Measurements from ENCODE around the gene PRKCB. TPM values are rescaled to one million over a fixed set of nuclear protein-coding genes. Genes with fewer than 3 reads are reported as not detected.

The PRKCB gene
- total RNA-seq, 1 donor from 2014 or later = 3.2 TPM

DNA sequence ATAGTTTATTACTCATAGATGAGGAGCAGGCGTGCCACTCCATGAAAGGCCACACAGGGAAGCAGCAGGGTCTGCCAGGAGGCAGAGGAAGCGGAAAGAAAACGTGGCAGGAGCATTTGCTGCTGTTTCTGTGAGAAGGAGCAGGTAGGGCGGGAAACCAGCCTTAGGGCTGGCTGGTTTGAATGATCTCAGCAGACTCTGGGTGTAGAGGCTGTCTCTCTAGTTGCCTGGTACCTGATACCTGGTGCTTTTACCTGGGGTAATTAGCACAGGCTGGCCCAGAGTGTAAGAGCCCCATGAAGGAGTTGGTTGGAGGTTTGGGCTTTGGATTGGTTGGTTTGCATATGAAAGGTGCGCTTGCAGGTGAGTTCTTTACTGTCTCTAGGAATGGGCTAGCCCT, 215.3 kb downstream of the PRKCB start:
- DNase-seq = no peak

DNA sequence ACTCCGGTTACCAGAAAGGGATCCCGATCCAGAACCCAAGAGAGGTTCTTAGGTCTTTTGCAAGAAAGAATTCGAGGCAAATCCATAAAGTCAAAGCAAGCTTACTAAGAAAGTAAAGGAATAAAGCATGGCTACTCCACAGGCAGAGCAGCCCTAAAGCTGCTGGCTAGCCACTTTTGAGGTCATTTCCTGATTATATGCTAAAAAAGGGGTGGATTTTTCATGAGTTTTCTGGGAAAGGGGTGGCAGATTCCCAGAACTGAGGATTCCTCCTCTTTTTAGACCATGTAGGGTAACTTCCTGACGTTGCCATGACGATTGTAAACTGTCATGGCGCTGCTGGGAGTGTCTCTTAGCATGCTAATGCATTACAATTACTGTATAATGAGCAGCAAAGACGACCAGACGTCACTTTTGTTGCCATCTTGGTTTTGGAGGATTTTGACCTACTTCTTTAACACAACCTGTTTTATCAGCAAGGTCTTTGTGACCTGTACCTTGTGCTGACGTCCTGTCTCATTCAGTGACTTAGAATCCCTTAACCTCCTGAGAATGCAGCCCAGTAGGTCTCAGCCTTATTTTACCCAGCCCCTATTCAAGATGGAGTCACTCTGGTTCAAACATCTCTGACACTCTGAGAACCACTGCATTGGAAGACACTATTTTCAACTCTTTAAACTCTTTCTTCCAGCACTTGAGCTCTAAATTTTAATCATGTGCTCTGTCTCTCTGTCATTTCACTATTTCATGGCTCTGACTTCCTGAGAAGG, 216.7 kb downstream of the PRKCB start:
- no peak for DNase-seq

DNA sequence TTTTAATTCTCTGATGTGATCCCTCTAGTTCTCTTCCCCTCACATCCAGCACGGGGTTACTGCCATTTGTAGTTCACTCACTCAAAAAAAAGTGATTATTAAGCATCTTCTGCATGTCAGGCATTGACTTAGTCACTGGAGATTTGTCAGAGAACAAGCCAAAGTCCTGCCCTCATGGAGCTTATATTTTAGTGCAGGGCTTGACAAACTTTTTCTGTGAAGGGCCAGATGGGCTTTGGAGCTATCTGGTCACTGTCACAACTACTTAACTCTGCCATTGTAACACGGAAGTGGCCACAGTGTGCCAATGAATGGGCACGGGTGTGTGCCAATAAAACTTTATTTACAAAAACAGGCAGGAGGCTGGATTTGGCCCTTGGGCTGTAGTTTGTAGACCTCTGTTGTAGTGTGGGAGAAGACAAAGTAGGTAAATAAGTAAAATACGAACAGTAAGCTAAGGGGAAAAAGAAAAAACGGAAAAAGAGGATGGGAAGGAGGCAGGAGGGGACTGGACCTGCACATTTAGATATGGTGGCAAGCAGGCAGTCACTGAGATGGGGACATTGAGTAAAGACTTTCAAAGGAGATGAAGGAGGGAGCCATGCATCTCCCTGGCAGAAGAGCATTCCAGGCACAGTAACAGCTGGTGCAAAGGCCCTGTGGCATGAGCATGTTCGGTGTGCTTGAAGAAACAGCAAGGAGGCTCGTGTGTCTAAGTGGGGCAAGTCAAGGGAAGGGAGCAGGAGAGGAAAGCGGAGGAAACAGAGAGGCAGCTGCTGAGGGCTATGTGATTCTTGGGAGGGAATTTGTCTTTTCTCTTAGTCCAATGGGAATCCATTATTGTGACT, 217.5 kb downstream of the PRKCB start:
- DNase-seq = no peak

DNA sequence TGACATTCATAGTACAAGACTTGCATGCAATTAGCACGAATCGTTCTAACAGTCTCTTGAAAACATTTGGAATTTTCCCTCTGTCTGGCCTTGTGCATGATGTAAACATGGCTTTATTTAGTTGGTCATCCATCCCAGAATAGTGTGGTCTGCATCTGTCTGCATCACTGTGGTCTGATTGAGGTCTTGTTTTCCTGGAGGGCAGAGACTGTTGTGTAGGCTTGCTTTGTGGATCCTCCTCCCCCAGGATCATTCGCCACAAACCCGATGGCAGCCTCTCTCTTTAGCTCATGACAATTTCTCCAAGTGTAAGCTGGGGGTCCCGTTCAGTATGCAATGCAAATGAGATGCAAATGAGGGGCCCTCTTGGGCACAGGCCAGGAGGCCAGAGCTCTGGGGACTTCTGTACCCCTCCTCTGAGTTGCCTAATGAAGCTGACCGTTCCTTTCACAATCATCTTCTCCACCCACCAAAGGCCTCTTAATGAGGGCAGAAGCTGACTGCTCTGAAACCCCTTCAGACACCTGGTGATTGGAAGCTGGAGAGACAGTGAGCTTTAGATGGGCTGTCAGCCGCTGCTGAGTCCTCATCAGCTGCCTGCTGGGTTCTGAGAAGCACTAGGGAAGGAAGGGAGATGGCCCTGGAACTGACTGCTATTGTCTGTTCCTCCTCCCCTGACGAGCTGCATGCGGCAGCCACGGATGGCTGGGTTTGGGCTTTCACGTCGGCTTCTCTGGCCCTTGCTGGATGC, 219.1 kb downstream of the PRKCB start:
- DNase-seq = no peak

DNA sequence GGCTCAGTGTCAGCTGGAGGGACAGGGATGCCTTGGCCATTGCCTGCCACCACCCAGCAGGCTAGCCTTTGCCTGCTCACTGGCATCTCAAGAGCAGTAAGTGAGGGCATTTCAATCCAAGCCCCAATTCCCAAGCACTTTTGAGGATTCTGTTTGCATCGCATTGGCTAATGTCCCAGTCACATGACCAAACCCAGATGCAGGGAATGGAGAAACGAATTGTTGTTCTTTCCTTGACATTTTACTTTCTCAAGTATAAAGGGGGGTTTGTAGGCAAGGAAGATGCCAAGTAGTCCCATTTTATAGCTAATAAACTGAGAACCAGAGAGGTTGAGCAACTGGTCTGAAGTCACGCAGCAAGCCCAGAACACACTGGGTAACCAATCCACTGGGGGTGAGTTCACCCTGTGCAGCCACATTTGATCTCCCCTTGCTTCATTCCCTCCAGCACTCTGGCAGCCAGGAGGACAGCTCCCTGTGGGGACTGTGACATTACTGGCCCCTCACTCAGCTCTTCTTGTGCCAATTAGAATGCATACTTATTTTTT, 226.6 kb downstream of the PRKCB start:
- no peak for DNase-seq

DNA sequence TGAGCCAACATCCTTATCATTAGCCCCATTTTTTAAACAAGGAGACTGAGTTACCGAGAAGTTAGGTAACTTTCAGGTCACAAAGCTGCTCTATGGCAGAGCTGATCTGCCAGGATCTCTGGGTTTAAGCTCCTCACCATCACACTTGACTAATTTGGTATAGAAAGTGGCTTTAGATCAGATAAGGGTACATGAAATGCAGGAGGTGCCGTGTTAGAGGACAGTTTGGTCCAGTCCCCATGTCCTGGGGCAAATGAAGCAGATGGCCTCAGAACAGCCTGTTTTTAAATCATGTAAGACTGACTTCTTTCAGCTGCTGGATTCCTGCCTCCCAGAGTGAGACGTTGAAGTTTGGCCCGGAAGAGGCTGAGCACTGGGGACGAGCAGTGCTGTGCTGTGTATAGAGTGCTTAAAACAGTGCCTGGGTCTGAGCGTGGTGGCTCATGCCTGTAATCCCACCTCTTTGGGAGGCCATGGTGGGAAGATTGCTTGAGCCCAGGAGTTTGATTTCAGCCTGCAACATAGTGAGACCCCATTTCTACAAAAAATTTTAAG, 233.3 kb downstream of the PRKCB start:
- no peak for DNase-seq

DNA sequence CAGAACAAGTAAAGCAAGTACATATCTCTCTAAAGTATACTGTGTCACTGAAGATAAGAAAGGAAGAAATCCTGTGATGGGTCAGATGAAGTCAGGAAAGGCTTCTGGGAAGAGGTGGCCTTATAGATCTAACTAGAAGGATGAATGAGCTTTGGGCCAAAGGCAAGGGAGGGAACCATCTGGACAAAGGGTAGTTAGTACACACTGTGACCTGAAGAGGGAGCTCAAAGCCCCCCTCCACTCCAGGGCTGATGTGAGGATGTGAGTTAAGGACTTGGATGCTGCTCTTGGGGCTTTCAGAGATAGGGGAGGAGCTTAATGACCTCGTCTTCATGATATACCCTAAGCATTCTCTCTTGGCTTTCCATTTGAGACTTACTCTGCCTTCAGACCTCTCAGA, 235.1 kb downstream of the PRKCB start:
- no peak for DNase-seq

DNA sequence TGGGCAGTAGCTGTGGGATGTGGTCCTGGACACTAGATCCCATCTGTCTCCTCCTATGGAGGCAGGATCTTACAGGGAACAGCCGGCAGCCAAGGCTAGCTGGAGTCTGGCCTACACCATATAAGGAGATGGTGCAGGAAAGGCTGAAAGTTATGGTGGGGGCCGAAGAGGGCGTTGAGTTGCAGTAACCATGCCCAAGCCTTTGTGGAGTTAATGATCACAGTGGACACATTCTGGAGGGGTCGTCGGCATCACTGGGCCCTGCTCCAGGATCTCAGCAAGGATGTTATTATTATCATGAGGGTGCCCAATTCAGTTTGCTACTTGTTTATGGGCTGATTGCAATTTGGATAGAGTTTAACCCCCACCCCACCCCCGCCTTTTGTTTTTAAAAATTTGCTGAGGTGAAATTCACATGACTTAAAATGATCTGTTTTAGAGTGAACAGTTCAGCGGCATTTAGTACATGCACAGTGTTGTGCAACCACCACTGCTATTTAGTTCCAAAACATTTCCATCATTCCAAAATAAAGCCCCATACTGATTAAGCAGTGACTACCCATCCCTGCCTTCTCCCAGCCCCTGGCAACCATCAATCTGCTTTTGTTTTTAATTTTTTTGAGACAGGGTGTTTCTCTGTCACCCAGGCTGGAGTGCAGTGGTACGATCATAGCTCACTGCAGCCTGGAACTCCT, 236.0 kb downstream of the PRKCB start:
- no peak for DNase-seq

DNA sequence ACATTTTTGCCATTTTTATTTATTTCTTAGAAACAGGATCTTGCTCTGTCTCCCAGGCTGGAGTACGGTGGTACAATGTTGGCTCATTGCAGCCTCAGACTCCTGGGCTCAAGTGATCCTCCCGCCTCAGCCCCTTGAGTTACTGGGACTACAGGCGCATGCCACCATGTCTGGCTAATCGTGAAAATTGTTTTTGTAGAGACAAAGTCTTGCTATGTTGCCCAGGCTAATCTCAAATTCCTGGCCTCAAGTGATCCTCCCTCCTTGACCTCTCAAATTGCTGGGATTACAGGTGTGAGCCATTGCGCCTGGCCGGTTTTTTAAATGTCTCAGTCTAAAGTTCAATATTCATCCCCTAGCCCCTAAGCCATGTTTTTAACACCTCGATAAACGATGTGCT, 237.5 kb downstream of the PRKCB start:
- no peak for DNase-seq

DNA sequence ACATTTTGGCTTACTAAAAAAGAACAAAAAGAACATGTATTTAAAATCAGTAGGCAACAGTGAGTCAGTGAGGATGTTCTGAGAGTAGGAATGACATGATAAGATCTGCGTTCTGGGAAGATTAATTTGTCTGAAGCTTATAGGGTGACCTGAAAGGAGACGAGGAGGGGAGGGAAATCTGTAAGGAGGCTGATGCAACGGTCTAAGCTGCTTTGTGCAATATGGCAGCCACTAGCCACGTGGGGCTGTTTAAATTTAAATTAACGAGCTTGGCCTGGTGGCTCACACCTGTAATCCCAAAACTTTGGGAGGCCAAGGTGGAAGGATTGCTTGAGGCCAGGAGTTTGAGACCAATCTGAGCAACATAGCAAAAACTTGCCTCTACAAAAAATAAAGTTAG, 238.8 kb downstream of the PRKCB start:
- DNase-seq = no peak

DNA sequence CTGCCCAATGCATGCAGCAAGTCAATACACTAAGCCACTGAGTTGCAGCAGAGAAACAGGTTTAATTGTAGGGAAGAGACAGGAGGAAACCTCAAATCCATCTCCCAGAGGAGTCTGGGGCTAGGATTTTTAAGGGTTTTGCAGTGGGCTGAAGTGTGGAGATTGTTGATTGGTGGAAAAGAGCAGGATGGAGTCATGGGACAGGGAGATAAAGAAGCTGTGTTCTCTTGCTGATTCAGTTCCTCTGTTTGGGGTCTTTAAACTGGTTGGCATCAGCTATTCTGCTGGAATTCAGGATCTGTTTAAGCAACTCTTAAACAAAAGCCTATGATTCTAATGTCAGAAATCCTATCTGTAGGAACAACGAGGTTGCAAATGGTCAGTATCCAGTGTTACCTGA, 239.5 kb downstream of the PRKCB start:
- DNase-seq = no peak

DNA sequence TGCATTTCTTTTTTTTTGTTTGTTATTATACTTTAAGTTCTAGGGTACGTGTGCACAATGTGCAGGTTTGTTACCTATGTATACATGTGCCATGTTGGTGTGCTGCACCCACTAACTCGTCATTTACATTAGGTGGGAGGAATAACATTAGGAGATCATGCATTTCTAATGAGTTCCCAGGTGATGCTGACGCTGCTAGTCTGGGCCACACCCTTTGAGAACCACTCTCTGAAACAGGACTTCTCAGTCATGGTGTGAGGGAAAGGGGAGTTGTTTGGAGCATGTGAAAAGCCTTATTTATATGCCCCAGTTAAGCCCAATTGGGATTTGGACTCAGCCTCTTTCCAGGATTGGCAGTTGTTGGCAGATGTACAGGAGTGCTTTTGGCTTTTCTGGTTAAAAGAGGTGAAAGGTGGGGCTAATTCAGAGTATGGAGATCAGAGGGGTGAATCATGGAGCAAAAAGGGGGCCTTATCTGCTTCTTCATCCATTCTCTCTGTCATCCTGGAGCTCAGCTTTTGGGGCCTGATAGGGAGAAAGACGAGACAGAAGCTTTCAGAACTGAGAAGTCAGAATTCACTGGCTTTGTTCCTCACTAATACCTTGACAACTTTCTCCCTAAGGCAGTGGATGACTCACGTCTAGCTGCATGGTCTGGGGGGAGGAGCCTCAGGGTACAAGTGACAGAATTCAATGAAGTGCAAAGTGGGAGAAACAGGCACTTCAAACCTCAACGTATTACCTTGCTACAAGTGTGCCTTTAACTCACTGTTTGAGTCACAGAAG, 240.3 kb downstream of the PRKCB start:
- DNase-seq = no peak

DNA sequence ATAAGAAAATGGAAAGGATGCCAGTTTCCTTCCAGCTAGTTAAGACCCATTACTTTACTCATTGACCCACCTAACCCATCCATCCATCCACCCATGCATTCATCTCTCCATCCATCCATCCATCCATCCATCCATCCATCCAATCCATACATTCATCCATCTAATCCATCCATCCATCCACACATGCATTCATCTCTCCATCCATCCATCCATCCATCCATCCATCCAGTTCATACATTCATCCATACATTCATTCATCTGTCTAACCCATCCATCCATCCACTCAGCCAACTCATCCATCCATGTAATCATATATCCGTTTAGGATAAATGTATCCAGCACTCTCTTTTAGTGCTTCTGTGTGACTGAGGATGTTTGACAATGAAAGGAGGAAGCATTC, 241.5 kb downstream of the PRKCB start:
- no peak for DNase-seq

DNA sequence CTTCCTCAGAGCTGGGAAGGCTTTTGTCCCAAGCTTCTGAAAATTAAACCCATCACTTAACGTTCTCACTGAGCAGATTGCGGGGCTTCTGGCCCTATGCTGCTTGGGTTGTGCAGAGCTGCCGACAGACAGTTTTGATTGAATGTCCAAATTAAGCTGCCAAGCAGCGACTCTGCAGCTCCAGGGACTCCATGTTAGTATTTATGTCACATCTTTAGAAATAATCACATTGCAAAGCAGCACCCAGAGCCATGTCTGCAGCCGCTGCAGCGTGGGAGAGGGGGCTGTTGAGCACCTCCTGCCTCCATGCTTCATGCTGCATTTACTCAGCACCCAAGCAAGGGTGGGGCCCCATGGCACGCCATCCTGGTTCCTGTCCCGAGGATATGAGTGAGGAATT, 242.2 kb downstream of the PRKCB start:
- no peak for DNase-seq

DNA sequence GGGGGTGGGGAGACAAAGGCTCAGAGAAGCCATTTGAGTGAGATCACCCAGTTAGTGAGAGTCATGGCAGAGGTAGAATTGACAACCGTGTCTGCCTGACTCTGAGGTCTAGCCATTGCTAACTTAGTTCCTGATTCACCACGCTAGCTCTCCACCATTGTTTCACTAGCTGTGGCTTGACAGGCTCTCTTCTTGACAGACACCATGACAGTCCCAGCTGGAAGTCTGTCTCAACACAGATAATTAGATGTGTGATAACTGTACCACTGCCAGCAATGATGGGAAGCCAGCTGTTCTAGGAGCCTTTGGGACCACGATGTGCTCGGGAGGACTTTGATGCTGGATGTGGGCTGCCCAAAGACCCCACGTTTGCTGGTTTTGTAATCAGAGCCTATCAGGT, 249.9 kb downstream of the PRKCB start:
- no peak for DNase-seq

DNA sequence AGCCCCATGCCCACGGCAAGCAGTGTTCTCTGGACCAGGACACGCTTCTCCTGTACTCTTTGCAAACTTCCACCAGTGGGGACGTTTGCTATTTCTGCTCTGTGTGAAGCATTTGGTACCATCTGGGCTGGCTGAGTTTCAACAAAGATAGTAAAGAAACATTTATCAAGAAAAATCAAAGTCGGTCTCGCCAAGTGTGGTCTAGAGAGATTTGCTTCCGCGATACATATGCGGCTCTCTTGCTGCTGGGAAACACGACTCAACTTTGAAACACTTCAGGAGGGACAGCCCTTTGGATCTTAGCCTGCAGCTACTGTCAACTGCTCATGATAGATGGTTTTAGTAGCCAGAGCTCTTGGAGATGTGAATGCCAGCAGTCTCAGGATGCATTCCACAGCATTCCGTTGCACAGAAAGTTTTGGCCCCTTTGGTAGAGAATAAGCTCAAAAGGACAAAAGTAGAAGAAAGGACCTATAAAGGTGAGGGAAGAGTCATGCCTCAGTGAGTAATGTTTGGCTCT, 252.2 kb downstream of the PRKCB start:
- DNase-seq = no peak

DNA sequence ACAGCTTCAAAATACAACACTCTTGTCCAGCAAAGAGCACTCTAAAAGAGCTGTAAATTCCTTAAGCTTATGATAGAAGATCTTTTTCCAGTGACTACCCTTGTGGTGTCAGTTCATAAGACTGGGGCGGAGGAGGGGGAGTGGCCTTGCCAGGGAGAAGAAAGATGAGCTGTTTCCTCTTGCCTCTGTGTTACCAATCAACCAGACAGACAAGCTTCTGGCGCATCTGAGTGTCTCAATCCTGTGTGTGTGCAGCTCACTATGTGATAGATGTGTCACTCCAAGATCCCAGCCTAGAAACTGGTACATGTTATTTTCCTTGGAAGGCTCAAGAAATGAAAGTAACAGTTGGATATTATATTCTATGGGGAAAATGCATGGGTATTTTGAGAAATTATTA, 253.0 kb downstream of the PRKCB start:
- DNase-seq = no peak

DNA sequence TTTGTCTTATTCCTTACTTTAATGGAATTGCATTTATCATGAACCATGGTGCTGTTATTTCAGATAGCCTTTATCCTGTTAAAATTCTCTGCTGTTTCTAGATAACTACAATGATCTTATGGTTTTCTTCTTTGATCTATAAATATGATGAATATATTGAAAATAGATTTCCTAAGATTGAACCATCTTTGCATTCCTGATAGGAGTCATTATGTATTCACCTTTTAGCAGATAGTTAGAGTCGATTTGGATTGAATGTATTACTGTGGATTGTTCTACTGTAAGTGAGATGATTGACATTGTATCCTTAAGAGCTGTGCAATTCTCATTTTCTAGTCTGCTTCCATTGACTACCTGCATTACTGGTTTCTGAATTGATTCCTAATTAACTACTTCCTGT, 255.3 kb downstream of the PRKCB start:
- no peak for DNase-seq

DNA sequence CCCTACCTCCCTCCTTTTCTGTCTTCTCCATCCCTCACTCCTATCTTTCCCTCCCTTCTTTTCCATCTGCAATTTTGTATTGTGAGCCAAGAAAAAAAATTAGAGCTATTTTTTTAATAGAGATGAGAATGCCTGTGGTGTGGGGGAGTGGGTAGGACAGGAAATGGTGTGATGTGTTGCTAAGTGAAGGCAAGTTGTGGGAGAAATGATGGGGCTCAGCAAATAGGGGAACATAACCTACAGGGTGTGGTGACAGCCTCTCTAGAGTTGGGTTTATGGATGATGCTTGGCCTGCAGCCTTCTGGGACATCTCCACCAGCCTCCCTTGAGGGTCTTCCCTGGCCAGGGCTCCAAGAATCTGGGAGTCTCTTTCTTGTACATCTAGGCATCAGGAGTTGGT, 257.3 kb downstream of the PRKCB start:
- DNase-seq = no peak

DNA sequence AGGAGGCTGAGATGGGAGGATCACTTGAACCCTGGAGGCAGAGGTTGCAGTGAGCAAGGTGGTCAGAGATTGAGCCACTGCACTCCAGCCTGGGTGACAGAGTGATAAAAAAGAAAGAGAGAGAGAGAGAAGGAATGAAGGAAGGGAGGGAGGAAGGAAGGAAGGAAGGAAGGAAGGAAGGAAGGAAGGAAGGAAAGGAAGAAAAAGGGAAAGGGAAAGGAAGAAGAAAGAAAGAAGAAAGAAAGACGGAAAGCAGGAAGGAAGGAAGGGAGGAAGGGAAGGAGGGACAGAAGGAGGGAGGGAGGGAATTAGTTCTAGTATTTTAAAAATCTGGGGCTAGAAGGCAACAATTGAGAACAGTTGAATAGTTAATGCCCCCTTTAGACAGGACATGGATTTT, 258.9 kb downstream of the PRKCB start:
- DNase-seq = no peak

DNA sequence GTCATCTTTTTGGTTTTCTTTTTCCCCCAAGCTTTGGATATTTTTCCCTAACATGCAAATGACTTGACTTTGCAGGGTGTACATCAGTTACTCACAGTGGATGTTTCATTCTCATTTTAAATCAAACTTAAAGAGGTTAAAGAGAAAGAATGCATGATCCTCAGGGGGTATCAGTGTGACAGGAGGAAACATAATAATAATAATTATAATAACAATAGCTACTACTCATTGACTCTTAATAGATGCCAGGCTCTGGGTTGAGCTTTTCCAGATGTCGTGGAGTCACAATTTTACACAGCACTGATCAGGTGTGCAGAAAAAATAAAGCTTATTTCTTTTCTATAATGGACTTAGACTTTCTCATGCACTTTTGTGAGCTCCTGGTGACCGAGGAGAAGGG, 263.1 kb downstream of the PRKCB start:
- no peak for DNase-seq

Data from skin of body (tissue), 2 donors.